Esophagus muscularis mucosa (tissue), 4 donors: Measurements from ENCODE around the gene RPS6KA2. TPM values are rescaled to one million over a fixed set of nuclear protein-coding genes. Genes with fewer than 3 reads are reported as not detected.

ENCODE experiments used
- DNase-seq: peaks from one replicate; pipeline ENCODE4 v3.0.0-alpha.2; 2017; ENCODE audit errors: extremely low spot score
- H3K27ac ChIP-seq, 4 donors: fragments of 200-600 bp; sonication (generic); replicated peaks in 1 of 4; 1 replicate in 3 of 4; 2 replicates in 1 of 4; pipeline ENCODE4 v1.5.1; 2016 to 2019; ENCODE audit warnings: mild to moderate bottlenecking in 1 of 4
- H3K27me3 ChIP-seq, 4 donors: fragments of 200-600 bp; sonication (generic); one replicate each; pipeline versions ENCODE4 v1.5.1 to v1.6.0; 2016 to 2019
- H3K36me3 ChIP-seq, 4 donors: fragments of 200-600 bp; sonication (generic); one replicate each; pipeline ENCODE4 v1.5.1; 2016 to 2019
- H3K4me1 ChIP-seq, 4 donors: fragments of 200-600 bp; sonication (generic); one replicate each; pipeline ENCODE4 v1.5.1; 2016 to 2019
- H3K4me3 ChIP-seq, 4 donors: fragments of 200-600 bp; sonication (generic); 1 replicate in 2 of 4; 2 replicates in 2 of 4; pipeline ENCODE4 v1.5.1; 2016 to 2019; ENCODE audit warnings: mild to moderate bottlenecking in 4 of 4, moderate library complexity in 1 of 4
- H3K9me3 ChIP-seq, 4 donors: fragments of 200-600 bp; sonication (generic); 1 replicate in 3 of 4; 2 replicates in 1 of 4; pipeline ENCODE4 v1.5.1; 2016 to 2019
- EP300 ChIP-seq: sonication (generic); formaldehyde crosslinking; IDR thresholded peaks from one replicate; pipeline ENCODE4 v1.6.1; 2017; ENCODE audit warnings: antibody characterized with exemption
- POLR2A ChIP-seq: fragments of 450-650 bp; IDR thresholded peaks from one replicate; pipeline ENCODE4 v1.6.1; 2017; ENCODE audit warnings: antibody characterized with exemption, moderate library complexity, mild to moderate bottlenecking, low read depth
- POLR2AphosphoS5 ChIP-seq, 2 donors: sonication (generic); formaldehyde crosslinking; IDR thresholded peaks; one replicate each; pipeline ENCODE4 v1.6.1; 2017; ENCODE audit warnings: antibody characterized with exemption in 2 of 2
- WGBS: methylation state at CpG from one replicate; pipeline ENCODE4 v1.1.5; 2018; 5-methylcytosine and 5-hydroxymethylcytosine counted together
- intact Hi-C: fragments of 100-400 bp; cut with DNase I; formaldehyde crosslinking; loops from one replicate; pipeline ENCODE4 v1.15.1; 2023
- total RNA-seq, 4 donors: library from RNA; depleted of rRNA; stranded (reverse); fragments of >200 nt; gene quantifications; one replicate each; pipeline versions ENCODE4 v1.1.0 to v1.2.1, GENCODE V29; 2016
- TF ChIP-seq, protein P1 (sequence below), 3 experiments: fragments of 200-600 bp in 2 of 3; fragments of 450-650 bp in 1 of 3; sonication (generic) in 2 of 3; IDR thresholded peaks; one replicate each; pipeline ENCODE4 v1.5.1; 2017 to 2019; ENCODE audit warnings: antibody characterized with exemption in 3 of 3, mild to moderate bottlenecking in 2 of 3, moderate library complexity in 1 of 3

The RPS6KA2 gene
- total RNA-seq, 4 donors from 2014 or later: 83.9 to 126 (median 112) TPM

DNA sequence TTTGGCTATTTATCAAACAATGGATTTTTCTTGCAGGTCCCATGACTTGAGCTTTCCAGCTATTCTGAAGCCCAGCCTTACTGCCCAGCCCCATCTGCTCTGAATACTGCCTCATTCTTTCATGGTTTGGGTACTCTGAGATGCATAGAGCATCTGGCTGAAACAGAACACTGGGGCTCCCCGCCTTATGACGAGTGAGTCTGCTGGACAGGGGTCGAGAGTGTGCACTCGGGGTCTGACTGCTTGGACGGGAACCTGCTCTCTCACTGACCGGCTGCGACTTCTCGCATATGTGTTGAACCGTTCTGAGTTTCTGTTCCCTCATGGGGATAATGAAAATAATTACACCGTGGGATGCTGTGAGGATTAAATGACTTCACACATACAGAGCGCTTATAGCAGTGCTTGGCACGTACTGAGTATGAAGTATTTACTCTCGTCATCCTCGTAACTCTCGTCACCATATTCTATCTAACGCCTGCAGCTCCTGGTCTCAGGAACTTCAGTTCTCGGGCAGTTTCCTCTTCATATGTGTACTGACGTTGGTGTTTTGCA, 184.8 kb downstream of the RPS6KA2 start:
- Histone ChIP-seq H3K27ac (no peak overlapping the region), H3K36me3 (peaks cover 5 to 59% (median 34%) of the 10 kb centered on the region in 4 donors), H3K9me3 (no peaks in the 10 kb centered on the region), H3K27me3 (no peaks in the 10 kb centered on the region), H3K4me3 (no peak overlapping the region), H3K4me1 (no peaks in the 10 kb centered on the region)
- TF ChIP-seq, protein P1, sequence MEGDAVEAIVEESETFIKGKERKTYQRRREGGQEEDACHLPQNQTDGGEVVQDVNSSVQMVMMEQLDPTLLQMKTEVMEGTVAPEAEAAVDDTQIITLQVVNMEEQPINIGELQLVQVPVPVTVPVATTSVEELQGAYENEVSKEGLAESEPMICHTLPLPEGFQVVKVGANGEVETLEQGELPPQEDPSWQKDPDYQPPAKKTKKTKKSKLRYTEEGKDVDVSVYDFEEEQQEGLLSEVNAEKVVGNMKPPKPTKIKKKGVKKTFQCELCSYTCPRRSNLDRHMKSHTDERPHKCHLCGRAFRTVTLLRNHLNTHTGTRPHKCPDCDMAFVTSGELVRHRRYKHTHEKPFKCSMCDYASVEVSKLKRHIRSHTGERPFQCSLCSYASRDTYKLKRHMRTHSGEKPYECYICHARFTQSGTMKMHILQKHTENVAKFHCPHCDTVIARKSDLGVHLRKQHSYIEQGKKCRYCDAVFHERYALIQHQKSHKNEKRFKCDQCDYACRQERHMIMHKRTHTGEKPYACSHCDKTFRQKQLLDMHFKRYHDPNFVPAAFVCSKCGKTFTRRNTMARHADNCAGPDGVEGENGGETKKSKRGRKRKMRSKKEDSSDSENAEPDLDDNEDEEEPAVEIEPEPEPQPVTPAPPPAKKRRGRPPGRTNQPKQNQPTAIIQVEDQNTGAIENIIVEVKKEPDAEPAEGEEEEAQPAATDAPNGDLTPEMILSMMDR (IDR thresholded peaks at IDR 0.05): no peak
- no peak for TF ChIP-seq POLR2A
- no peak for TF ChIP-seq POLR2AphosphoS5 (IDR thresholded peaks at IDR 0.05)
- DNase-seq: no peak
- intact Hi-C loops: no loop called here
- WGBS: 80% methylated on average over 16 of the region's 18 CpGs

DNA sequence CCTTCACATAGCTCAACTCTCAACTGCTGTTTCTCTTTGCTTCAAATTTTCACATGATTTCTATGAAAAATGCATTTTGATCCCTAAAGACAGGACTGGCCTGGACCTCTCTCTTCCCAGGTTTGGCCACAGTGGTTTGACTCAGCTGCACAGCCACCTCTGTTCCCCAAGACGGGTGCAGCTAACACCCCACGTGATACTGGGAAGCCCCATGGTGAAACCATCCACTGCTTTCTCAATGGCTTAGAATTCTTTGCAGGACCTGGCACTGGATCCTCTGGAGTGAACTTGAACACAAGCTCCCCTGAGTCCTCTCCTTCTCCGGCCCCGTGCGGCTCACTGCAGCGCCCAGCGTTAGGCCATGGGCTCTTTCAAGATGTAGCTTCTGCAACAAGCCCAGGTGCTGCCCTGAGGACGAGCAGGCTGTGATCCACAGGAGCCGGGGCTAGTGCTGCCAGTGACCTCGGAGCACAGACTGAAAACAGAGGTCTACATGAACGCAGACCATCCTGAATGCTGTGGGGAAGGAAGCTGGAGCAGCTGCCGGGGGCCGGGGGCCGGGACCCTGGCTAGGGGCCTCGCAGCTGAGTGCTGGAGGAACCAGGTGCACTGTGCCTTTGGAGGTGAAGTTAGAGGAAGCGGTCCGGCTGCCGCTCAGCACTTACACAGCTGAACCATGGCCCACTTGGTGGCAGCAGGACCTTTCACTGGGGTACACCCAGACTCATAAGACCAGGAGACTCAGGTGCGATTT, 185.5 kb downstream of the RPS6KA2 start:
- Histone ChIP-seq H3K4me1 (no peaks in the 10 kb centered on the region), H3K36me3 (peaks cover 5 to 59% (median 30%) of the 10 kb centered on the region in 4 donors), H3K27ac (no peak overlapping the region), H3K9me3 (no peaks in the 10 kb centered on the region), H3K4me3 (no peak overlapping the region), H3K27me3 (no peaks in the 10 kb centered on the region)
- TF ChIP-seq, protein P1 (IDR thresholded peaks at IDR 0.05): no peak
- TF ChIP-seq POLR2AphosphoS5 (IDR thresholded peaks at IDR 0.05): no peak
- TF ChIP-seq POLR2A: no peak
- intact Hi-C loops: no loop called here
- DNase-seq: no peak
- WGBS: 81% methylated on average over 16 of the region's 19 CpGs

DNA sequence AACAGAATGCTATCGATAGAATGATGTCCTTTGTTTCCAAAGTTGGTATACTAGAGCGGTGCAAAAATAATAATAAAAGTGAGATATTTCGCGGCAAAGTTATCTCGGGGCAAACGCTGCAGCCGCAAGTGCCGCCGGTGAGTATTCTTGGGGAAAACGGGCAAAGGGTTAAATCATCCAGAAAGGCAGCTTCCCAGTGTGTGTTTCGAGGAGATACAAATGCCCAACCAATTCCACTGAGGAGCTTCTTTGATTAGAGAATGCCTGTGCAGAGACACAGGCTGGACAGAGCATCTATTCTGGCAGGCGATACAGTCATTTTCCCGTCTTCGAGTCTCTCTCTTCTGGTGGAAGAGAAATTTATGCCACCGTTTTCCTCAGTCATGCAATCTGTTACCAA, 186.3 kb downstream of the RPS6KA2 start:
- intact Hi-C loops: no loop called here
- H3K4me1 ChIP-seq: no peaks in the 10 kb centered on the region
- H3K4me3 ChIP-seq: no peak overlapping the region
- no peak overlapping the region for H3K27ac ChIP-seq
- no peaks in the 10 kb centered on the region for H3K9me3 ChIP-seq
- H3K27me3 ChIP-seq: no peaks in the 10 kb centered on the region
- DNase-seq: no peak
- H3K36me3 ChIP-seq: peaks cover 0 to 53% (median 26%) of the 10 kb centered on the region in 4 donors
- 94% methylated on average over 15 of the region's 15 CpGs for WGBS
- TF ChIP-seq EP300: no peak

DNA sequence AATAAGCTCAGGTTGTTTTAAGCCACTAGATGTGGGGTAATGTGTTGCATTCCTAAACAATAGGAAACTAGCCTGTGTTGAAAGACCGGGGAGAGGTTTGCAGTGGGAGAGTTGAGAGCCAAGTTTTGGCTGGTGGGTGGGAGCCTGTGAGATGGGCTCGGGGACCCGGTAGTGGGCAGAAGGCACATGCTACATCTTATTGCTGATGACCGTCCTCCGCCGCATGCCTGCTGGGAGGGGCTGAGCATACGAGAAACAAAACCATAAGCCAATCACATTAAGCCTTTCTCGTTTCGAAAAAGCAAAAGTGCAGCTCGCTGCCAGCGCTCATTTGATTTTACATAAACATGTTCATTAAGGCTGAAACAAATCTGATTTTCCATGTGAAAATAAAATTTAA, 186.9 kb downstream of the RPS6KA2 start:
- Histone ChIP-seq H3K9me3 (no peaks in the 10 kb centered on the region), H3K36me3 (peaks cover 0 to 53% (median 28%) of the 10 kb centered on the region in 4 donors), H3K27me3 (no peaks in the 10 kb centered on the region), H3K4me3 (no peak overlapping the region), H3K4me1 (no peaks in the 10 kb centered on the region), H3K27ac (no peak overlapping the region)
- DNase-seq: no peak
- 68% methylated on average over 11 of the region's 11 CpGs for WGBS
- intact Hi-C loops: no loop called here
- TF ChIP-seq, protein P1 (IDR thresholded peaks at IDR 0.05): no peak
- TF ChIP-seq POLR2AphosphoS5 (IDR thresholded peaks at IDR 0.05): no peak
- TF ChIP-seq POLR2A: no peak
- TF ChIP-seq EP300: no peak

DNA sequence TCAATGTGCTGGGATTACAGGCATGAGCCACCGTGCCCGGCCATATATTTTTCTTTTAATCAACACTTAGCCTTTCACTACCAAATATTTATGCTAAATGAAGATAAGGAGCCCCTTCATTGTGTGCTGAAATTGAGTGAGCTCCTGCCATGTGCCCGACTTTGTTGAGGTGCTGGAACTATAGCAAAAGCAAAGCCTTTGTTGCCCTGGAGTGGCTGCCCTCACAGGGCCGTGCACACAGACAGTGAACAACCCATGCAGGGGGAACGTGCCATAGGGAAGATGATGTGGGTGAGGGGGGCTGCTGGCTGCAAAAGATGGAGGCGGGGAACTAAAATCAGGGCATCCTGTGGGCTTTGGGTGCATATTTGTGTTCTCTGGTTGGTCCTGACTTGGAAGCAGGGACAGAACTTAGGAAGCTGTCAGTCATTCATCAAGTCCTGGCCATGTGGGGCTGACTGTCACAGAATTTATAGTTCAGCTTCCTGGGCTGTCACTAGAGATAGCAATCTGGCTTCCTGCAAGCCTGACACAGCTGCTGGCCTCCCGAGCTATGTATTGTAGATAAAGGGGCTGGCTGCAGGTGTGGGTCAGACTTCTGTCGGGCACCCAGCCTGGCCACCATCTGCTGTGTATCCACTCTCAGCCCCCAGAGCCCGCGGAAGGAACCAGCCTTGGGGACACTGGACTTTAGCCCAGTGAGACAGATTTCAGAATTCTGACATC, 187.5 kb downstream of the RPS6KA2 start:
- Histone ChIP-seq H3K36me3 (peaks cover 0 to 53% (median 26%) of the 10 kb centered on the region in 4 donors), H3K9me3 (no peaks in the 10 kb centered on the region), H3K27me3 (no peaks in the 10 kb centered on the region), H3K27ac (no peak overlapping the region), H3K4me1 (no peaks in the 10 kb centered on the region), H3K4me3 (no peak overlapping the region)
- TF ChIP-seq EP300: no peak
- TF ChIP-seq, protein P1 (IDR thresholded peaks at IDR 0.05): no peak
- no peak for TF ChIP-seq POLR2A
- TF ChIP-seq POLR2AphosphoS5 (IDR thresholded peaks at IDR 0.05): no peak
- 69% methylated on average over 10 of the region's 10 CpGs for WGBS
- intact Hi-C loops: no loop called here
- DNase-seq: no peak
